GM19397 (cell line): ENCODE results near the gene DSCAM.

Source experiments
- ATAC-seq: cut with Tn5 transposase; IDR thresholded peaks from one replicate; pipeline ENCODE4 v1.9.1; 2021; ENCODE audit warnings: mild to moderate bottlenecking, moderate library complexity; ENCODE audit not compliant: unreplicated experiment

Gene DSCAM

GRCh38 chr21:40620386-40621145 lies 226.4 kb downstream of the DSCAM start:
- no peak for ATAC-seq

- ATAC-seq: no peak
Observed at GRCh38 chr21:40618191-40618973, 228.6 kb downstream of the DSCAM start.

- ATAC-seq: no peak
Observed at GRCh38 chr21:40616377-40616704, 230.6 kb downstream of the DSCAM start.

GRCh38 chr21:40615505-40616376 lies 231.2 kb downstream of the DSCAM start:
- no peak for ATAC-seq

- no peak for ATAC-seq
Observed at GRCh38 chr21:40613546-40614030, 233.4 kb downstream of the DSCAM start.

- ATAC-seq: no peak
Observed at GRCh38 chr21:40610345-40610744, 236.6 kb downstream of the DSCAM start.

GRCh38 chr21:40606341-40606740 lies 240.6 kb downstream of the DSCAM start:
- ATAC-seq: no peak

GRCh38 chr21:40605094-40605493 lies 241.9 kb downstream of the DSCAM start:
- ATAC-seq: no peak

GRCh38 chr21:40603774-40604173 lies 243.2 kb downstream of the DSCAM start:
- no peak for ATAC-seq

GRCh38 chr21:40602080-40602479 lies 244.9 kb downstream of the DSCAM start:
- ATAC-seq: no peak

GRCh38 chr21:40595806-40596205 lies 251.2 kb downstream of the DSCAM start:
- no peak for ATAC-seq

GRCh38 chr21:40587736-40588346 lies 259.1 kb downstream of the DSCAM start:
- ATAC-seq: no peak

- ATAC-seq: no peak
Observed at GRCh38 chr21:40586575-40586974, 260.4 kb downstream of the DSCAM start.

GRCh38 chr21:40577285-40578043 lies 269.5 kb downstream of the DSCAM start:
- no peak for ATAC-seq

GRCh38 chr21:40575976-40576375 lies 271.0 kb downstream of the DSCAM start:
- ATAC-seq: no peak

GRCh38 chr21:40569357-40569756 lies 277.6 kb downstream of the DSCAM start:
- ATAC-seq: no peak

- no peak for ATAC-seq
Observed at GRCh38 chr21:40568807-40569206, 278.2 kb downstream of the DSCAM start.

GRCh38 chr21:40567501-40567900 lies 279.5 kb downstream of the DSCAM start:
- no peak for ATAC-seq

- no peak for ATAC-seq
Observed at GRCh38 chr21:40566486-40566885, 280.5 kb downstream of the DSCAM start.

GRCh38 chr21:40564318-40564717 lies 282.6 kb downstream of the DSCAM start:
- no peak for ATAC-seq
